ENCODE measurements around the gene GIT1.

DNA sequence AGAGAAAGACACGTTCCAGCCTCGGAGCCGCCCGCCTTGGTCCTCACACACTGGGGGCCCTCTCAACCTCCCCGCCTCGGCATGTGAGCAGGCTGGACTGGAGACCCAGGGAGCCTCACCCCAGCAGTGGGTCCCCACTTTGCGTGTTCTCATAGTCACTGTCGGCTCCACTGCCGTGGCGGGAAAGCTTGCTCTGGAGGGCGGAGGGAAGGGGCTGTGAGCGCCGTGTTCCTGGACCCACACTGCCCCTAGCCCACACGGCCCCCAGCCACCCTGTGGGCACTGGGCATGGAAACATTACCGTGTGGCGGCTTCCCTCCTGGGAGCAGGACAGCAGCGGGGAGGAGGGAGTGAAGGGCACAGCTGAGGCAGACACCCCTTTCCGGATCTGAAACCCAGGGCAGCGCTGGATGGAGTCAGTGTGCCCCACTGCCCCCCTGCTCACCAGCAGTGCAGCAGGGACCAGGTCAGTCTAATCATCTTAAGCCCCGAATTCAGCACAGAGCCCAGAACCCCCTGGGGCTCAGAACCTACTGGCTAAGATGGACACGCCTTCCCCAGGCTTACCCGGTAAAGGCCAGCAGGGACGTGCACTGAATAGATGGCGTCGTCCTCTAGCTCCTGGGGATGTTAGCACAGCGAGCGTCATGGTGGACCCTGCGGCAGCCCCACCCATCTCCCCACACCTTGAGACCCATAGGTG is 13.8 kb downstream of the GIT1 start:
- TF ChIP-seq EZH2 (IDR thresholded peaks at IDR 0.05; ENCODE audit: low read length, unreplicated experiment) (no peak), EZH2phosphoT487 (IDR thresholded peaks at IDR 0.05; ENCODE audit: borderline replicate concordance, low read length) (no peak)
- TF ChIP-seq, protein P1, sequence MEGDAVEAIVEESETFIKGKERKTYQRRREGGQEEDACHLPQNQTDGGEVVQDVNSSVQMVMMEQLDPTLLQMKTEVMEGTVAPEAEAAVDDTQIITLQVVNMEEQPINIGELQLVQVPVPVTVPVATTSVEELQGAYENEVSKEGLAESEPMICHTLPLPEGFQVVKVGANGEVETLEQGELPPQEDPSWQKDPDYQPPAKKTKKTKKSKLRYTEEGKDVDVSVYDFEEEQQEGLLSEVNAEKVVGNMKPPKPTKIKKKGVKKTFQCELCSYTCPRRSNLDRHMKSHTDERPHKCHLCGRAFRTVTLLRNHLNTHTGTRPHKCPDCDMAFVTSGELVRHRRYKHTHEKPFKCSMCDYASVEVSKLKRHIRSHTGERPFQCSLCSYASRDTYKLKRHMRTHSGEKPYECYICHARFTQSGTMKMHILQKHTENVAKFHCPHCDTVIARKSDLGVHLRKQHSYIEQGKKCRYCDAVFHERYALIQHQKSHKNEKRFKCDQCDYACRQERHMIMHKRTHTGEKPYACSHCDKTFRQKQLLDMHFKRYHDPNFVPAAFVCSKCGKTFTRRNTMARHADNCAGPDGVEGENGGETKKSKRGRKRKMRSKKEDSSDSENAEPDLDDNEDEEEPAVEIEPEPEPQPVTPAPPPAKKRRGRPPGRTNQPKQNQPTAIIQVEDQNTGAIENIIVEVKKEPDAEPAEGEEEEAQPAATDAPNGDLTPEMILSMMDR (conservative IDR thresholded peaks at IDR 0.05; ENCODE audit: low read depth, low read length): no peak
